Stimulated activated CD4-positive, alpha-beta T cell treated with anti-CD3 and anti-CD28 coated beads, Interleukin-4, amount 100 ng/mL, for 48 hours (primary cell): Measurements from ENCODE around the gene CD28.
"Not testable (repeated sequence)": the region's sequence is repeated elsewhere in the genome, so short reads cannot be mapped to it uniquely, and the experiment has no call there.

Experiments used
- DNase-seq, 2 donors: peaks; one replicate each; pipeline ENCODE4 v3.0.0-alpha.2; 2020; ENCODE audit warnings: low read depth in 2 of 2

Gene CD28

GRCh38 chr2:203687165-203687564 is 19.3 kb upstream of the CD28 start:
- DNase-seq, result no peak

- no peak for DNase-seq
Observed at GRCh38 chr2:203688798-203689197, 17.6 kb upstream of the CD28 start.

- no peak for DNase-seq
Observed at GRCh38 chr2:203689426-203690116, 16.9 kb upstream of the CD28 start.

GRCh38 chr2:203690117-203690431 is 16.4 kb upstream of the CD28 start:
- DNase-seq, result no peak

GRCh38 chr2:203690441-203691047 is 15.9 kb upstream of the CD28 start:
- DNase-seq, result no peak

GRCh38 chr2:203691149-203691548 is 15.3 kb upstream of the CD28 start:
- no peak for DNase-seq

GRCh38 chr2:203692031-203692710 is 14.3 kb upstream of the CD28 start:
- DNase-seq, result no peak

GRCh38 chr2:203693242-203693879 is 13.1 kb upstream of the CD28 start:
- no peak for DNase-seq

GRCh38 chr2:203694191-203694590 is 12.2 kb upstream of the CD28 start:
- no peak for DNase-seq

- no peak for DNase-seq
Observed at GRCh38 chr2:203697190-203697589, 9.2 kb upstream of the CD28 start.

GRCh38 chr2:203697763-203698162 is 8.7 kb upstream of the CD28 start:
- not testable (repeated sequence) for DNase-seq

- not testable (repeated sequence) for DNase-seq
Observed at GRCh38 chr2:203698410-203698809, 8.0 kb upstream of the CD28 start.

GRCh38 chr2:203704430-203704829 is 2.0 kb upstream of the CD28 start:
- no peak for DNase-seq

GRCh38 chr2:203705178-203705577 is 1.3 kb upstream of the CD28 start:
- peak in 1 of 2 donors; percentile 40 for DNase-seq

- no peak for DNase-seq
Observed at GRCh38 chr2:203707530-203707929, 1.1 kb downstream of the CD28 start.

- no peak for DNase-seq
Observed at GRCh38 chr2:203708846-203709396, 2.5 kb downstream of the CD28 start.

- no peak for DNase-seq
Observed at GRCh38 chr2:203709416-203710040, 3.1 kb downstream of the CD28 start.

- DNase-seq, result no peak
Observed at GRCh38 chr2:203710226-203710625, 3.8 kb downstream of the CD28 start.

GRCh38 chr2:203710952-203711351 is 4.5 kb downstream of the CD28 start:
- no peak for DNase-seq

GRCh38 chr2:203711399-203711798 is 5.0 kb downstream of the CD28 start:
- DNase-seq, result no peak

- DNase-seq, result no peak
Observed at GRCh38 chr2:203713381-203713780, 6.9 kb downstream of the CD28 start.

- DNase-seq, result no peak
Observed at GRCh38 chr2:203714112-203714511, 7.7 kb downstream of the CD28 start.
